Heart right ventricle (tissue), 16 donors: ENCODE data around the gene RBCK1. TPM values are rescaled to one million over a fixed set of nuclear protein-coding genes. Genes with fewer than 3 reads are reported as not detected.
"Not testable (repeated sequence)": the region's sequence is repeated elsewhere in the genome, so short reads cannot be mapped to it uniquely, and the experiment has no call there.

Experiments used
- ATAC-seq, 8 donors: fragments of 200-7000 bp; cut with Tn5 transposase; one replicate each; pipeline ENCODE4 v1.9.1; 2020; ENCODE audit warnings: mild to moderate bottlenecking in 8 of 8, moderate library complexity in 8 of 8, moderate number of reproducible peaks in 1 of 8
- DNase-seq, 2 donors: peaks; one replicate each; pipeline ENCODE4 v3.0.0-alpha.2; 2020
- H3K27ac ChIP-seq, 10 donors: fragments of 200-600 bp; sonication (generic) in 2 of 10; one replicate each; pipeline versions ENCODE4 v1.5.0 to v1.8.0; 2020 to 2022; ENCODE audit warnings: mild to moderate bottlenecking in 3 of 10
- H3K27me3 ChIP-seq, 7 donors: fragments of 200-600 bp; one replicate each; pipeline ENCODE4 v1.8.0; 2021 to 2022; ENCODE audit warnings: mild to moderate bottlenecking in 2 of 7
- H3K36me3 ChIP-seq, 9 donors: fragments of 200-600 bp; sonication (generic) in 1 of 9; one replicate each; pipeline versions ENCODE4 v1.5.0 to v1.8.0; 2020 to 2022; ENCODE audit warnings: mild to moderate bottlenecking in 2 of 9
- H3K4me1 ChIP-seq, 9 donors: fragments of 200-600 bp; sonication (generic) in 1 of 9; one replicate each; pipeline versions ENCODE4 v1.5.0 to v1.8.0; 2020 to 2022; ENCODE audit warnings: mild to moderate bottlenecking in 4 of 9
- H3K4me3 ChIP-seq, 10 donors: fragments of 200-600 bp; sonication (generic) in 2 of 10; one replicate each; pipeline versions ENCODE4 v1.5.0 to v1.8.0; 2020 to 2022; ENCODE audit warnings: mild to moderate bottlenecking in 7 of 10, moderate library complexity in 2 of 10
- H3K9me3 ChIP-seq, 11 donors: fragments of 200-600 bp in 10 of 11; sonication (generic) in 2 of 11; one replicate each; pipeline versions ENCODE4 v1.5.0 to v1.8.0; 2013 to 2022; ENCODE audit warnings: mild to moderate bottlenecking in 2 of 11, control low read depth in 1 of 11, moderate library complexity in 1 of 11
- WGBS, 2 donors: extraction: QIAGEN DNeasy Blood & Tissue Kit; methylation state at CpG; one replicate each; pipeline ENCODE4 v1.1.7; 2013; ENCODE audit warnings: inconsistent platforms in 1 of 2; 5-methylcytosine and 5-hydroxymethylcytosine counted together
- intact Hi-C, 10 donors: fragments of 100-400 bp; cut with DNase I; formaldehyde crosslinking; loops; one replicate each; pipeline versions ENCODE4 v1.11.1 to v1.14.2; 2022
- polyA plus RNA-seq, 2 donors: library from polyadenylated mRNA; stranded (reverse); fragments of 200-250 nt; gene quantifications; one replicate each; pipeline ENCODE4 v1.2.3, GENCODE V29; 2013
- total RNA-seq, 10 donors: library from RNA; stranded (reverse); fragmentation: NEBNext Ultra II Directional in 3 of 10; extraction: Animal tissue kit (Norgen Biotek cat#: 25700) in 3 of 10; gene quantifications; one replicate each; pipeline versions ENCODE4 v1.2.1 to v1.2.4, GENCODE V29; 2021 to 2023
- TF ChIP-seq, protein P1 (sequence below), 9 donors: fragments of 200-600 bp; sonication (generic) in 2 of 9; IDR thresholded peaks; one replicate each; pipeline versions ENCODE4 v1.5.0 to v1.8.0; 2021 to 2022; ENCODE audit warnings: antibody characterized with exemption in 9 of 9, mild to moderate bottlenecking in 5 of 9, moderate library complexity in 1 of 9
- donor health status: Arrhythmogenic right ventricular cardiomyopathy.
- donor health status: ischemic (EF 13 %, LVEDD 7.1; RV severe dilation, severe dysfunction).
- donor health status: healthy with polysubstance abuse.
- donor health status: DM: no; HTN: yes; CAD: no.
- donor health status: DM: no; HTN: no; CAD: no.
- donor health status: ischemic (EF 25% LVEDD 6.9; RV normal size, moderate dysfunction).
- donor health status: ischemic (EF 25% LVEDD 5.7; RV mildly dilated, moderate dysfunction).
- donor health status: healthy.
- donor health status: DM: yes; HTN: yes; CAD: no.
- donor health status: Ischemic cardiomyopathy.
- donor health status: ischemic (EF 35%, LVEDD 5.7; RV mildly dilated, moderate dysfunction).
- donor health status: nonischemic (EF 11% LVEDD 7.7; RV severe dilation, severe dysfunction).
- donor health status: DM: yes; HTN: yes; CAD: no.
- donor health status: PGD.
- donor health status: ischemic (EF 29% LVEDD 5.4; RV normal size, mild dysfunction).
- donor health status: nonischemic (EF 23%, LVEDD 6.1; RV moderate dilation, normal function).

Gene RBCK1
- total and polyA plus RNA-seq, 12 donors = 32.0 to 86.8 (median 44.0) TPM

DNA sequence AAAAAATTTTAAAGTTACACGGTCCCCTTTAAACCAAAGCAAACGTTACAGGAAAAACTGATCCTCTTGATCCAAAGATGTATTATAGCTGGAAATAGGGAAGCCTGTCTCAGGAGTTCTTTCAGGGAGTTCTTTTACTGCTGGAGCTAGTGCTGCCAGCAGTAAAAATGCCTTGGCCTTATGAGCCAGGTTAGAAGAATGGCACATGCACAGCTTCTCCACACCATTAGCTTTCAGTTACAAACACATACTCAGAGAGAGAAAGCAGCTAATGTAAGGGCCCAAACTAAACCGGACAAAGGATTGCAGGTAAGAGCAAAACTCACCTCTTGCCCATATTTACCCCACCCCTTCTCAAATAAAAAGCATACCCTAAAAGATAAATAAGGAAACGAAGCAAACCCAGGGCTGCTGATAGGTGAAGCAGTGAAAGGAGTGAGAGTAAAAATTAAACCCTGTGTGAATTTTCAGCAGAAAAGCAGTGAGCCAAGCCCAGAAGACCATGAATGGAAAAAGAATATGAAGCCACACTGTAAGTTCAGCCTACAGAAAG is 35.2 kb downstream of the RBCK1 start:
- peaks cover 0 to 93% (median 41%) of the 10 kb centered on the region in 9 donors for H3K36me3 ChIP-seq
- DNase-seq = no peak
- H3K4me1 ChIP-seq = peaks cover 9 to 48% (median 34%) of the 10 kb centered on the region in 9 donors
- 91 to 94% methylated on average over 4 of the region's 4 CpGs for WGBS, 2 donors
- H3K4me3 ChIP-seq = no peak overlapping the region
- TF ChIP-seq, protein P1, sequence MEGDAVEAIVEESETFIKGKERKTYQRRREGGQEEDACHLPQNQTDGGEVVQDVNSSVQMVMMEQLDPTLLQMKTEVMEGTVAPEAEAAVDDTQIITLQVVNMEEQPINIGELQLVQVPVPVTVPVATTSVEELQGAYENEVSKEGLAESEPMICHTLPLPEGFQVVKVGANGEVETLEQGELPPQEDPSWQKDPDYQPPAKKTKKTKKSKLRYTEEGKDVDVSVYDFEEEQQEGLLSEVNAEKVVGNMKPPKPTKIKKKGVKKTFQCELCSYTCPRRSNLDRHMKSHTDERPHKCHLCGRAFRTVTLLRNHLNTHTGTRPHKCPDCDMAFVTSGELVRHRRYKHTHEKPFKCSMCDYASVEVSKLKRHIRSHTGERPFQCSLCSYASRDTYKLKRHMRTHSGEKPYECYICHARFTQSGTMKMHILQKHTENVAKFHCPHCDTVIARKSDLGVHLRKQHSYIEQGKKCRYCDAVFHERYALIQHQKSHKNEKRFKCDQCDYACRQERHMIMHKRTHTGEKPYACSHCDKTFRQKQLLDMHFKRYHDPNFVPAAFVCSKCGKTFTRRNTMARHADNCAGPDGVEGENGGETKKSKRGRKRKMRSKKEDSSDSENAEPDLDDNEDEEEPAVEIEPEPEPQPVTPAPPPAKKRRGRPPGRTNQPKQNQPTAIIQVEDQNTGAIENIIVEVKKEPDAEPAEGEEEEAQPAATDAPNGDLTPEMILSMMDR (IDR thresholded peaks at IDR 0.05) = no peak
- intact Hi-C loops = no loop called here
- ATAC-seq = no peak
- no peaks in the 10 kb centered on the region for H3K9me3 ChIP-seq
- H3K27ac ChIP-seq = no peak overlapping the region
- no peaks in the 10 kb centered on the region for H3K27me3 ChIP-seq

DNA sequence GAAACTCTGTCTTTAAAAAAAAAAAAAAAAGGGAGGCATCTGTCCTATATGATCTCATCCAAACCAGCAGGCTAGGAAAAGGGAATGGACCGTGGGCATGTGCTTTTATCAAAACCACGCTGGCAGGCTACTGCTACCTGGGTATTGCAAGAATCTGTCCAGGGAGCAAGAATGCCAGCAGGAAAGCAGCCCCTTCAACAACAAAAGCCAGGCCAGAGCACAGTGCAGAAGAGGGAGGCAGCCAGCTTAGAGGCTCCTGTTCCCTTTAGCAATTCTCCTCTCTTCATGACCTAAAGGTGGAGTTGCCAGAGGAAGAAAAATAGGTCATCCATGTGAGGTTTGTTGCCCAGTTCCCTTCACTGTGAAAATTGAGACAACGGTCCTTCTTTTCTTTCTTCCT is 36.0 kb downstream of the RBCK1 start:
- DNase-seq (no peak), ATAC-seq (peak in 1 of 8 donors; percentile 19)
- H3K27ac ChIP-seq = peak overlapping the region in 4 of 10 donors; percentile 25 to 39 (median 30)
- intact Hi-C loops = loop anchor here in 1 of 10 donors (2.0 kb wide), 1 partner anchor 17 kb away; no protein-coding TSS in a partner anchor
- no peak overlapping the region for H3K4me3 ChIP-seq
- WGBS, 2 donors = 68 to 78% methylated on average over 3 of the region's 3 CpGs
- no peaks in the 10 kb centered on the region for H3K9me3 ChIP-seq
- H3K36me3 ChIP-seq = peaks cover 0 to 84% (median 33%) of the 10 kb centered on the region in 9 donors
- peaks cover 9 to 39% (median 27%) of the 10 kb centered on the region in 9 donors for H3K4me1 ChIP-seq
- no peaks in the 10 kb centered on the region for H3K27me3 ChIP-seq
- TF ChIP-seq, protein P1 (IDR thresholded peaks at IDR 0.05) = no peak

DNA sequence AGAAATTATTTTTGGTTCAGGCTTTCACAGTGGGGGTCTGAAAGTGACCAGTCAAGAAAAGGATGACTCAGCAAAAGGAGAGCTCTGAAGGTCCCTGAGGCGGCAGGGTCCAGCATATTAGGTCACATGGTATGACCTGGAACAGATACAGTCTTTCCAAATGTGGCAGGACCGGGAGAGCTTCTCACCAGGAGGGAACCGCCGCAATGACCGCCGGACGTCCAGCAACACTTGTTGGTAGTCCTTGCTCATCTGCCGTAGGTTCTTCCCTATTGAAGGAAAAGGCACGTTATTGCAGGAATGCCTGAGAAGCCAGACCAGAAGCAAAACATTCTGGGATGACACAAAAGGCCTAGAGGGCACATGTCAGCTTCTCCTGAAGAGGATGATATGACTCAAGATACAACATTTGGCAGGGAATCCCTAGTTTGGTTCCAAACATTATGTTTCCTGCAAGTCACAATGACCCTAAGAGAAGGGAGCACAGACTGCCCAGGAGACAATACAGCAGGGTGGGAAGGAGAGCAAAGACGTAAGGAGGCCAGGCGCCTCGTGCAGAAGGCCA is 36.8 kb downstream of the RBCK1 start:
- H3K36me3 ChIP-seq = peaks cover 0 to 76% (median 26%) of the 10 kb centered on the region in 9 donors
- ATAC-seq = peak; percentile 52 to 72 (median 65)
- peak overlapping the region in 7 of 10 donors; percentile 9 to 39 (median 27) for H3K27ac ChIP-seq
- intact Hi-C loops = loop anchor here in 1 of 10 donors (2.0 kb wide), 1 partner anchor 16 kb away; no protein-coding TSS in a partner anchor
- 45 to 46% methylated on average over 12 of the region's 12 CpGs for WGBS, 2 donors
- H3K4me1 ChIP-seq = peaks cover 9 to 36% (median 23%) of the 10 kb centered on the region in 9 donors
- no peak overlapping the region for H3K4me3 ChIP-seq
- TF ChIP-seq, protein P1 (IDR thresholded peaks at IDR 0.05) = no peak
- no peaks in the 10 kb centered on the region for H3K9me3 ChIP-seq
- no peaks in the 10 kb centered on the region for H3K27me3 ChIP-seq
- DNase-seq = no peak

DNA sequence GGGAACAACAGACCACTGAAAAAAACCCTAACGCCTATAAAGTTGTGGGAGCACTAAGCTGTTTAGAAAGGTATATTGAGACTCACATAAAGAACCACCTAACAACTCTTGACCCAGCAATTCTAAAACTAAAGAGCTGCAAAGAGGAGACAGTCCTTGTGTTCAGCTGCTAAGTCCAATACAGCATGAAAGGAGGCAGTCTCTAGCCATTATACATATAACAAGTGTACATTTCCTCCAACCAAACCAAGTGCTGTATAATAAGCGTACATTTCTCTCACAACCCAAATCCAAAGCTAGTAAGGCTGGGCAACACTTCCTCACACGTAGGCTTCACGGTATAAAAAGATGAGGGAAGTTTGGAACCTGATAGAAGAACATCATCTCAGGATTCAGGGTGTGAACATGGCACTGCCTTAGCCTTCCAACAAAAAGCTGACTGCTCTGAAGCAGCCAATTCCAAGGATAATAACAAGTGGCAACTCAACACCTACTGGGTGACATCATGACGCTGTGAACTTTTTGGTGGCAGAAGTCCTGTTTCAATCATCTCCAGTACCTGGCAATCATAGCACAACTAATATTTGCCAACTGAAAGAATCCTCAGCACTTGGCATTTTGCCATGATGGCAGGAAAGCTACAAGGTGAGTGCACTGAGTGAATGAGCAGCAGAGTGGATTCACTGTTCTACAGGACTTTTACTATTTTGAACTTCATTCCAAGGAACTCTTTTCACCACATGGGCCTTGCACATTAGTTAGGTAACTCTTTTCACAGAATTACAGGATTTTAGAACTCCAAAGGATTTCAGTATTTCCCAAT is 37.6 kb downstream of the RBCK1 start:
- intact Hi-C loops = loop anchor here in 1 of 10 donors (2.0 kb wide), 1 partner anchor 15 kb away; no protein-coding TSS in a partner anchor
- H3K4me3 ChIP-seq = no peak overlapping the region
- peaks cover 9 to 36% (median 24%) of the 10 kb centered on the region in 9 donors for H3K4me1 ChIP-seq
- DNase-seq (no peak), ATAC-seq (peak in 4 of 8 donors; percentile 7 to 42 (median 35))
- H3K27ac ChIP-seq = peak overlapping the region in 3 of 10 donors; percentile 9 to 39 (median 25)
- WGBS, 2 donors = 64 to 67% methylated on average over 5 of the region's 5 CpGs
- TF ChIP-seq, protein P1 (IDR thresholded peaks at IDR 0.05) = no peak
- H3K27me3 ChIP-seq = no peaks in the 10 kb centered on the region
- peaks cover 0 to 74% (median 18%) of the 10 kb centered on the region in 9 donors for H3K36me3 ChIP-seq
- H3K9me3 ChIP-seq = no peaks in the 10 kb centered on the region

DNA sequence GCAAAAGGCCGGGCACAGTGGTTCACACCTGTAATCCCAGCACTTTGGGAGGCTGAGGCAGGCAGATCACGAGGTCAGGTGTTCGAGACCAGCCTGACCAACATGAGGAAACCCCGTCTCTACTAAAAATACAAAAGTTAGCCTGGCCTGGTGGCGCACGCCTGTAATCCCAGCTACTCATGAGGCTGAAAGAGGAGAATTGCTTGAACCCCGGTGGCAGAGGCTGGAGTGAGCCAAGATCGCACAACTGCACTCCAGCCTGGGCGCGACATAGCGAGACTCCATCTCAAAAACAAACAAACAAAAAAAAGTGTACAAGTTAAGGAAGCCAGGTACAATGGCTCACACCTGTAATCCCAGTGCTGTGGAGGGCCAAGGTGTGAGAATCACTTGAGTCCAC is 43.9 kb downstream of the RBCK1 start:
- DNase-seq, H3K27me3 ChIP-seq, H3K4me3 ChIP-seq, H3K27ac ChIP-seq, H3K9me3 ChIP-seq, intact Hi-C loops, ATAC-seq, H3K4me1 ChIP-seq: not testable (repeated sequence)
- peaks cover 0 to 25% (median 0%) of the 10 kb centered on the region in 9 donors for H3K36me3 ChIP-seq
- WGBS, 2 donors = 87 to 88% methylated on average over 11 of the region's 11 CpGs
